Subcutaneous abdominal adipose tissue (tissue), 5 donors: ENCODE results near the gene FTH1.
"Not testable (repeated sequence)": the region's sequence is repeated elsewhere in the genome, so short reads cannot be mapped to it uniquely, and the experiment has no call there.

ENCODE experiments used
- H3K27ac ChIP-seq: one replicate; pipeline ENCODE4 v1.7.0; 2013; ENCODE audit warnings: low read depth, mild to moderate bottlenecking, inconsistent platforms, low read length, moderate library complexity
- H3K27me3 ChIP-seq, 5 donors: one replicate each; pipeline ENCODE4 v1.7.0; 2013; ENCODE audit warnings: low read length in 5 of 5, inconsistent platforms in 1 of 5; ENCODE audit not compliant: control insufficient read depth in 5 of 5, insufficient read depth in 4 of 5
- H3K36me3 ChIP-seq, 5 donors: one replicate each; pipeline ENCODE4 v1.7.0; 2013; ENCODE audit warnings: low read length in 5 of 5; ENCODE audit not compliant: control insufficient read depth in 5 of 5, insufficient read depth in 5 of 5
- H3K4me1 ChIP-seq, 5 donors: one replicate each; pipeline ENCODE4 v1.7.0; 2013; ENCODE audit warnings: low read length in 5 of 5, mild to moderate bottlenecking in 3 of 5, moderate library complexity in 1 of 5; ENCODE audit not compliant: control insufficient read depth in 5 of 5, insufficient read depth in 5 of 5
- H3K4me3 ChIP-seq, 5 donors: one replicate each; pipeline ENCODE4 v1.7.0; 2013; ENCODE audit warnings: low read length in 5 of 5, low read depth in 1 of 5
- H3K9ac ChIP-seq, 5 donors: one replicate each; pipeline ENCODE4 v1.7.0; 2013; ENCODE audit warnings: low read length in 5 of 5, mild to moderate bottlenecking in 4 of 5, moderate library complexity in 3 of 5
- H3K9me3 ChIP-seq, 5 donors: one replicate each; pipeline ENCODE4 v1.7.0; 2013; ENCODE audit warnings: low read length in 5 of 5; ENCODE audit not compliant: control insufficient read depth in 5 of 5
- donor health status: healthy.
- donor health status: healthy.
- donor health status: healthy.
- donor health status: healthy.
- donor health status: healthy.

FTH1 gene

DNA sequence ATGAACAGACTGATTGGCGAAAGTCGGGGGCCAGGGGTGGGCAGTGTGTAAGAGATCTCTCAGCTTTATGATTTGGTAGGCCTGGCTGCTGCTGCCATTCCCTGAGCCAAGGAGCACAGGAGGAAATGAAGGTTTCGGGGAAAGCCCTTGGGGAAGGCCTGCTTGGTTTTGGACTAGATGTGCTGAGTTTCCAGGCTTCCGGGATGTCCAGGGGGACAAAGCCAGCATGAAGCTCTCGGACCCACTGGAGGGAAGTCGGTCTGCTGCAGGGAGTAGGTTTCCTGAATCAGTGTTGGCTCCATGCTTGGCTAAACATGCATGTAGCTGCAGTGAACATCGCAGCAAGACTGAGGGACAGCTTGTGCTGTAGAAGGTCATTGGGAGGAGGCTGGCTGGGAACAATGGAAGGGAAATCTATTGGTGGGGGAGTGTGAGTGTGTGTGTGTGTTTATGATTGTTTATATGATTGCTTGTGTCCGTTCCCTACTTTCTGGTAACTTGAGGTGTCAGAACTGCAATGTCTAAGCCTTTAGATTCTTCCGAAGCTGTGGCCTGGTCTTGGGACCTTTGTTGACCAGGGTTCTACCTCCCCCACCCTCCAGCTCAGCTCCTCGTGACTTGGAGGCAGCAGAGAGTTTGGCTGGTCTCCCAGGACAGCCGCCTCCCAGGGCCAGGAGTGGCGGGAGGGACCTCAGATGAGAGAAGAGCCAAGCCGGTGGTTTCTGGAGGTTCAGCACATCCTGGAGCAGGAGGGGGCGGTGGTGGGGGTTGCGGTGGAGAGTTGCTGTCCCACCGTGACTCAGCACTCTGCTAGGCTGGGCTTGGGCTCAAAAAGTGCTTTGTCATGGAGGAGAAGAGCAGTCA lies 4.0 kb upstream of the FTH1 start:
- Histone ChIP-seq H3K9ac (peak overlapping the region; percentile 48 to 79 (median 69)), H3K27ac (peak overlapping the region; percentile 100), H3K4me3 (peak overlapping the region in 4 of 5 donors; percentile 8 to 54 (median 27)), H3K9me3 (no peaks in the 10 kb centered on the region), H3K27me3 (no peaks in the 10 kb centered on the region), H3K36me3 (peaks cover 0 to 4% (median 0%) of the 10 kb centered on the region in 5 donors), H3K4me1 (peaks cover 22 to 75% (median 61%) of the 10 kb centered on the region in 5 donors)

DNA sequence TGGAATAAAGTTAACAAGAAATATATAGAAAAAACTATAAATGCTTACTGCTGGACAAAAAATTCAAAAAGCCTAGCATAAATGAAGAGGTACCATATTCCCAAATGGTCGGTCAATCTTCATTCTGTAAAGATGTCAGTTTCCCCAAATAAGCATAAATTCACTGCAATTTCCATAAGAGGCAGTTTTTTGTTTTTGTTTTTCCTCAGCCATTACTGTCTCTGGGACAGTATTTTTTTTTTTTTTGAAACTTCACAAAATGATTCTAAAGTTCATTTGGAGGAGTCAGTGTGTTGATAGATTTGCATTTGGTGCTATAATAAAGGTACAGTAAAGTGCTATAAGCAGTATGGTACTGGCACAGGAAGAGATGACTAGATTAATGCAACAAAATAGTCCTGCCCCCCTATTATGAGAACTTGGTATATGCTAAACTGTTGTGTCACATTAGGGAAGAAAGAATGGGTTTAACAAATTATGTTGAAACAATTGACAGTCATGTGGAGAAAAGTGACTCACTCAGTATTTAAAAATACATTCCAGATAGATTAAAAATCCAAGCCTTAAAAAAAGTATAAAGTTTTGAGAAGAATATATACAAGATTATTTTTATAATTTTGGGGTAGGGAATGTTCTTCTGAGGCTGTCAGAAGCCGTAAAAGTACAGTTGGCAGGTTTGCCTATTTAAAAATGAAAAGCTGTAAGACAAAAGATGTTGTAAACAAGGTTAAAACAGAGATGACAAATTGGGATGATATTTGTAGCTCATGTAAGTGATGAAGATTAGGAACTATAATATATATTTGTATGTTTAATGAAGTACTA lies 2.6 kb upstream of the FTH1 start:
- Histone ChIP-seq H3K9ac (peak overlapping the region in 4 of 5 donors; percentile 25 to 79 (median 52)), H3K27ac (peak overlapping the region; percentile 100), H3K9me3 (no peaks in the 10 kb centered on the region), H3K36me3 (peaks cover 6 to 13% (median 7%) of the 10 kb centered on the region in 5 donors), H3K4me3 (peak overlapping the region in 1 of 5 donors; percentile 22), H3K27me3 (no peaks in the 10 kb centered on the region), H3K4me1 (peaks cover 22 to 70% (median 69%) of the 10 kb centered on the region in 5 donors)

DNA sequence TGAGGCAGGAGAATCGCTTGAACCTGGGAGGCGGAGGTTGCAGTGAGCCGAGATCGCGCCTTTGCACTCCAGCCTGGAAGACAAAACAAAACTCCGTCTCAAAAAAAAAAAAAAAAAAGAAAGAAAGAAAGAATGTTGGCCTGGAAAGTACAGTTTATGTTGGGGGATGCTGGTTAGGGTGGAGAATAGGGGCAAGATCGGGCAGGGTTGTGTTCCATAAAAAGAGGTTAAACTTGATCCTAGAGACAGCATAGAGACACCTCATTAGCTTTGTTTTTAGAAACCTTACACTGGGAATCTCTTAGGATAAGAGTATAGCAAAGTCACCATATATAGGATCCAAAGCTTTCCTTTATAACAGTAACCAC lies 1.9 kb upstream of the FTH1 start:
- peaks cover 22 to 77% (median 73%) of the 10 kb centered on the region in 5 donors for H3K4me1 ChIP-seq
- no peaks in the 10 kb centered on the region for H3K9me3 ChIP-seq
- H3K4me3 ChIP-seq = no peak overlapping the region
- no peaks in the 10 kb centered on the region for H3K27me3 ChIP-seq
- peaks cover 8 to 19% (median 12%) of the 10 kb centered on the region in 5 donors for H3K36me3 ChIP-seq
- H3K27ac ChIP-seq = peak overlapping the region; percentile 100
- peak overlapping the region in 2 of 5 donors; percentile 51 to 60 for H3K9ac ChIP-seq

DNA sequence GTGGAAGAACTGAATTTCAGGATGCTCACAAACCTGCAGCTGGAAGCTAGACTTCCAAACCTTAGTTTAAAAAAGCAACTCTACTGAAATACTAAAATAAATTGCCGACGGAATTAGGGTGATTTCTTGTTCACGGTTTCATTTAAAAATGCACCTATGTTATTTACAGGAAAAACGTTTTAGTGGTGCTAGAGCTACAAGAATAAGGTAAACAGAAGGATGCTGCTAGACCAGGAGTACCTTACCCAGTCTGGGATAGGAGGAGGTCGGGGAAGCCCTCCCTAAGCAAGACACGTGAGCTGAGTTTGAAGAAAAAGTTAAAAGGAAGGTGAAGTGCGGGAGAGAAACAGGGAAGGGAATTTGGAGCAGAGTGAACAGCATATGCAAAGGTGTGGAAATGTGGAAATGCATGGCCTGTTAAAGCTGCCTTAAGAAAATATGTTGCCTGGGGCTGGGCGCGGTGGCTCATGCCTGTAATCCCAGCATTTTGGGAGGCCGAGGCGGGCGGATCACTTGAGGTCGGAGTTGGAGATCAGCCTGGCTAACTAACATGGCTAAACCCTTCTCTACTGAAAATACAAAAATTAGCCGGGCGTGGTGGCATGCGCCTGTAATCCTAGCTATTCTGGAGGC lies 1.4 kb upstream of the FTH1 start:
- peaks cover 26 to 80% (median 76%) of the 10 kb centered on the region in 5 donors for H3K4me1 ChIP-seq
- peak overlapping the region in 4 of 5 donors; percentile 75 to 100 (median 84) for H3K9ac ChIP-seq
- H3K9me3 ChIP-seq = no peaks in the 10 kb centered on the region
- no peaks in the 10 kb centered on the region for H3K27me3 ChIP-seq
- H3K36me3 ChIP-seq = peaks cover 8 to 24% (median 17%) of the 10 kb centered on the region in 5 donors
- peak overlapping the region; percentile 59 to 100 (median 99) for H3K4me3 ChIP-seq
- H3K27ac ChIP-seq = peak overlapping the region; percentile 100

DNA sequence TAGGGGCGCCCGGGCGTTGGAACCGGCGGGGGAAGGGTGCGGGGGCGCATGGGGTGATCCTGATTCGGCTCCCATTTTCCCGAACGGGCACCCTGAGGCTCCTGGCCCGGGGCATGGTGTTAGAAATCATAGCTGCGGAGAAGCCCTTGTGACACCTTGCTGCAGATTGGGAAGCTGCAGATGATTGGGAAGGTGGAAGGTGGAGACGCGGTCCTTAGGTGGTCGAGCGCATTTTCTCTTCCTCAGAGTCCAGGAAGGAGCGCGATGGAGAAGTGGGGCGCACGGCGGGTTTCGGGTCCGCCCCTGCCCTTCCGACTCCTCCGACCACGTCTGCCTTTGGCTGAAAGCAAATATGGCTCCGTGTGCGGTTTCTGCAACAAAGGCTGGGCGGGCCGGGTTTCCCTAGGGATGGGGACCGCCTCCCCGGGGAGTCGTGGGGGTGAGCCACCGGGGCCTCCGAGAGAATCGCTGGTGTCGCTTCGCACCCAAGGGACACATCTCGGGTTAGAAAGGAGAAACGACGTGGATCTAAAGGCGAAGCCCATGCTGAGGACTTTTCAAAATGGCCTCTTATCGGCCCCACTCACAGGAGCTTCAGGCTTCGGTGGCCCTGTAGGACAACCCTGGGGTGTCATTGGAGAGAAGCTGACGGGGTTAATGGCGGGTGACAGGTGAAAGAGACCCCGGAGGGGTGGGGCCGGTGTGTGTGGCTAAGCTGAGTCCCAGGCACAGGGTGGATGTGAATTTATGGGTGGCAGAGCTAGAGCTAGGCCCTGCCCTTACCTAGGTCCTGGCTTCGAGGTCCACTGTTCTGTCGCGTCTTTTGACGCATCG lies 707 bp upstream of the FTH1 start:
- Histone ChIP-seq H3K27me3 (no peaks in the 10 kb centered on the region), H3K27ac (peak overlapping the region; percentile 100), H3K4me3 (peak overlapping the region; percentile 88 to 100 (median 99)), H3K4me1 (peaks cover 27 to 80% (median 76%) of the 10 kb centered on the region in 5 donors), H3K9me3 (no peaks in the 10 kb centered on the region), H3K9ac (peak overlapping the region; percentile 19 to 100 (median 83)), H3K36me3 (peaks cover 8 to 28% (median 21%) of the 10 kb centered on the region in 5 donors)

DNA sequence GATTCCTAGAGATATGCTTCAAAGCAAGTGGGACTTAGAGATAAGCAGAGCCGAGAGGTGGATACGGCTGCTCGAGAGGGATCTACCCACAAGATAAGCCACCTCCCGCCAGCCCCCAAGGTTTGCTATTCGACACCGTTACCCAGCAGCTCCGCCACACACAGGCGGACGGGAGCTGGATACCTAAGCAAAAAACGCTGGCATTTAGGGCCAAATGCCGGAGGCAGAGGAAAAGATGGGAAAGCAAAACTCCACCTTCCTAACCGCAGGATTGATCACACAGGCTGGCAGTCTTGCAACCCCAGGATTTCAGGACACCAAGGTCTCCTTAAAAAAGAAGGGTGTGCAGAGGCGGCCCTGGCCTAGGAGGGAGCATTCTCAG lies 709 bp downstream of the FTH1 start:
- peak overlapping the region; percentile 95 to 100 (median 99) for H3K4me3 ChIP-seq
- H3K36me3 ChIP-seq = peaks cover 8 to 29% (median 21%) of the 10 kb centered on the region in 5 donors
- H3K9ac ChIP-seq = peak overlapping the region; percentile 90 to 100 (median 99)
- H3K27ac ChIP-seq = peak overlapping the region; percentile 100
- no peaks in the 10 kb centered on the region for H3K9me3 ChIP-seq
- peaks cover 28 to 82% (median 78%) of the 10 kb centered on the region in 5 donors for H3K4me1 ChIP-seq
- no peaks in the 10 kb centered on the region for H3K27me3 ChIP-seq

DNA sequence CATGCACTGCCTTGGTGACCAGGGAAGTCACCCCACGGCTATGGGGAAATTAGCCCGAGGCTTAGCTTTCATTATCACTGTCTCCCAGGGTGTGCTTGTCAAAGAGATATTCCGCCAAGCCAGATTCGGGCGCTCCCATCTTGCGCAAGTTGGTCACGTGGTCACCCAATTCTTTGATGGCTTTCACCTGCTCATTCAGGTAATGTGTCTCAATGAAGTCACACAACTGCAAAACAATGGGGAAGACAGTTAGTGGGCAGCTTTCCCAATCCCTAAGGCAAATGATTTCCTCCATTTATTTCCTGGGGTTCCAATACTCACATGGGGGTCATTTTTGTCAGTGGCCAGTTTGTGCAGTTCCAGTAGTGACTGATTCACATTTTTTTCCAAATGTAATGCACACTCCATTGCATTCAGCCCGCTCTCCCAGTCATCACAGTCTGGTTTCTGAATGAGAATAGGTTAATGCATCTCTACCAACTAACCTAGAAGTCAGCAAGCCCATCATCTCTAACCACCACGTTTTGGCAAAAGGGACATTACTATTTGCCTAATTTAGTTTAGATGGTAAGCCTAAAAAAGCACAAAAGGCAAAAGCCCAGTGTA lies 2.7 kb downstream of the FTH1 start:
- not testable (repeated sequence) for H3K27me3 ChIP-seq, H3K9me3 ChIP-seq
- peak overlapping the region; percentile 95 to 100 (median 99) for H3K4me3 ChIP-seq
- H3K9ac ChIP-seq = peak overlapping the region; percentile 49 to 100 (median 98)
- H3K36me3 ChIP-seq = peaks cover 8 to 31% (median 22%) of the 10 kb centered on the region in 5 donors
- peaks cover 24 to 74% (median 72%) of the 10 kb centered on the region in 5 donors for H3K4me1 ChIP-seq
- peak overlapping the region; percentile 100 for H3K27ac ChIP-seq

DNA sequence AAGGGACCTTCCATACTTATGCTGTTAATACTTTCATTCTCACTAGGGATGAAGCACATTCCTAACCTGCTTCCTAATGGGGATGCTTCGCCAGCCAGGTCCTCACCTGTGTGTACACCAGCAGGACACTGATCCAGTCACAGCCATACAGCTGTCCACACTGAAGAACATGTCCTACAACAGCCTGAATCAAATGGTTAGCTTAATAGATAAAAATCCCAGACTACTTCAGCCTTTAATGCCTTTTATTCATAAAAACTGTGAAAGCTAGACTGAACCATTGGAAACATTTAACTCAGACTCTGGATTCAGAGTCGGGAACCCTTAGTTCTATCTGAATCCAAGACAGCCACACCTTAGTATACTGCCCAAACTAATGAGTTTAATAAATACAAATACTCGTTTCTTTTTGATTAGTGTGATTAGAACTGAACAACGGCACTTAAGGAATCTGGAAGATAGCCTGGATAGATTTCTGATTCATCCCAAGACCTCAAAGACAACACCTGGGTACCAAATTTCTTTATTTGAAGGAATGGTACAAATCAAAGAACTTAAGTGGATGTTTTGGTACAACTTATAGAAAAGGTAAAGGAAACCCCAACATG lies 3.3 kb downstream of the FTH1 start:
- Histone ChIP-seq H3K9ac (peak overlapping the region in 3 of 5 donors; percentile 1 to 65 (median 46)), H3K4me1 (peaks cover 24 to 68% (median 67%) of the 10 kb centered on the region in 5 donors), H3K36me3 (peaks cover 8 to 37% (median 28%) of the 10 kb centered on the region in 5 donors), H3K27me3 (no peaks in the 10 kb centered on the region), H3K4me3 (peak overlapping the region; percentile 43 to 100 (median 99)), H3K27ac (peak overlapping the region; percentile 100), H3K9me3 (no peaks in the 10 kb centered on the region)
